Astrocyte (in vitro differentiated cells and primary cell): ENCODE data around the gene PP2D1. TPM values are rescaled to one million over a fixed set of nuclear protein-coding genes. Genes with fewer than 3 reads are reported as not detected.

Experiments
- DNase-seq: peaks from one replicate; pipeline ENCODE4 v3.0.0-alpha.2; 2010; ENCODE audit warnings: low read depth
- FAIRE-seq: peaks from 2 replicates; lab custom pipeline; 2011; peaks lifted over from hg19 to GRCh38; lab: Jason Lieb, UNC
- H2AFZ ChIP-seq: 2 replicates; pipeline ENCODE4 v1.6.0; 2012; ENCODE audit warnings: low read depth, low read length, inconsistent platforms
- H3K27ac ChIP-seq: 2 replicates; pipeline ENCODE4 v1.5.1; 2011; ENCODE audit warnings: low read depth, low read length, inconsistent platforms
- H3K27me3 ChIP-seq: 2 replicates; pipeline ENCODE4 v1.6.0; 2011; ENCODE audit warnings: low read length, inconsistent platforms; ENCODE audit not compliant: insufficient read depth
- H3K36me3 ChIP-seq: 2 replicates; pipeline ENCODE4 v1.5.1; 2011; ENCODE audit warnings: low read length, inconsistent platforms; ENCODE audit not compliant: insufficient read depth
- H3K4me1 ChIP-seq: 2 replicates; pipeline ENCODE4 v1.5.1; 2011; ENCODE audit warnings: low read length, inconsistent platforms; ENCODE audit not compliant: insufficient read depth
- H3K4me2 ChIP-seq: 2 replicates; pipeline ENCODE4 v1.6.0; 2012; ENCODE audit warnings: low read length, inconsistent platforms
- H3K4me3 ChIP-seq: 2 replicates; pipeline ENCODE4 v1.5.1; 2011; ENCODE audit warnings: low read depth, mild to moderate bottlenecking, low read length, inconsistent platforms; ENCODE audit not compliant: insufficient read depth
- H3K79me2 ChIP-seq: 2 replicates; pipeline ENCODE4 v1.6.0; 2012; ENCODE audit warnings: mild to moderate bottlenecking, low read length, inconsistent platforms; ENCODE audit not compliant: insufficient read depth
- H3K9ac ChIP-seq: 2 replicates; pipeline ENCODE4 v1.6.0; 2012; ENCODE audit warnings: mild to moderate bottlenecking, low read length, inconsistent platforms
- H3K9me3 ChIP-seq: 2 replicates; pipeline ENCODE4 v1.5.1; 2012; ENCODE audit warnings: low read depth, mild to moderate bottlenecking, low read length, inconsistent platforms; ENCODE audit not compliant: insufficient read depth
- H4K20me1 ChIP-seq: 2 replicates; pipeline ENCODE4 v1.6.0; 2012; ENCODE audit warnings: low read length, inconsistent platforms; ENCODE audit not compliant: insufficient read depth
- H3K27ac Mint-ChIP-seq: one replicate; pipeline ENCODE4 v1.8.0; 2021; ENCODE audit warnings: mild to moderate bottlenecking, mixed read lengths; ENCODE audit not compliant: unreplicated experiment
- H3K27me3 Mint-ChIP-seq: one replicate; pipeline ENCODE4 v1.8.0; 2021; ENCODE audit warnings: low read depth, mixed read lengths; ENCODE audit not compliant: unreplicated experiment
- H3K36me3 Mint-ChIP-seq: one replicate; pipeline ENCODE4 v1.8.0; 2021; ENCODE audit warnings: low read depth, mixed read lengths; ENCODE audit not compliant: unreplicated experiment
- H3K4me1 Mint-ChIP-seq: one replicate; pipeline ENCODE4 v1.8.0; 2021; ENCODE audit warnings: low read depth, mixed read lengths; ENCODE audit not compliant: unreplicated experiment
- H3K4me3 Mint-ChIP-seq: one replicate; pipeline ENCODE4 v1.8.0; 2021; ENCODE audit warnings: mild to moderate bottlenecking, moderate library complexity, mixed read lengths; ENCODE audit not compliant: unreplicated experiment
- H3K9me3 Mint-ChIP-seq: one replicate; pipeline ENCODE4 v1.8.0; 2021; ENCODE audit warnings: mild to moderate bottlenecking, mixed read lengths; ENCODE audit not compliant: unreplicated experiment
- CTCF ChIP-seq: IDR thresholded peaks from 2 replicates; pipeline ENCODE4 v1.5.1; 2011; ENCODE audit warnings: low read depth, mild to moderate bottlenecking, inconsistent platforms, low read length, moderate library complexity; ENCODE audit not compliant: insufficient read depth
- EZH2 ChIP-seq: IDR thresholded peaks from 2 replicates; pipeline ENCODE4 v1.6.1; 2012; ENCODE audit warnings: mild to moderate bottlenecking, low read length, inconsistent platforms; ENCODE audit not compliant: insufficient read depth
- total RNA-seq: library from RNA; stranded (reverse); gene quantifications from 2 replicates; pipeline ENCODE4 v1.2.1, GENCODE V29; 2021

Gene PP2D1
- total RNA-seq, 1 donor from 2014 or later = not detected

GRCh38 chr3:19950316-19950715 lies 61.7 kb downstream of the PP2D1 start:
- Mint-ChIP-seq H3K36me3 (peaks cover 9% of the 10 kb centered on the region), H3K4me1 (peaks cover 6% of the 10 kb centered on the region), H3K9me3 (no peaks in the 10 kb centered on the region), H3K27ac (no peak overlapping the region), H3K27me3 (no peaks in the 10 kb centered on the region), H3K4me3 (peak overlapping the region; percentile 99)
- Histone ChIP-seq H3K9me3 (no peaks in the 10 kb centered on the region), H2AFZ (no peak overlapping the region), H4K20me1 (peaks cover 73% of the 10 kb centered on the region), H3K4me3 (no peak overlapping the region), H3K36me3 (peaks cover 6% of the 10 kb centered on the region), H3K9ac (no peak overlapping the region), H3K79me2 (peaks cover 81% of the 10 kb centered on the region), H3K27me3 (no peaks in the 10 kb centered on the region), H3K4me2 (no peak overlapping the region), H3K4me1 (peaks cover 13% of the 10 kb centered on the region), H3K27ac (no peak overlapping the region)
- no peak for FAIRE-seq
- no peak for TF ChIP-seq EZH2
- TF ChIP-seq CTCF = no peak
- DNase-seq = no peak

- Histone ChIP-seq H3K4me3 (peak overlapping the region; percentile 96), H3K9ac (peak overlapping the region; percentile 99), H2AFZ (no peak overlapping the region), H3K79me2 (peaks cover 60% of the 10 kb centered on the region), H3K9me3 (no peaks in the 10 kb centered on the region), H3K27me3 (no peaks in the 10 kb centered on the region), H3K4me2 (peak overlapping the region; percentile 89), H3K4me1 (peaks cover 13% of the 10 kb centered on the region), H3K27ac (peak overlapping the region; percentile 96), H4K20me1 (peaks cover 51% of the 10 kb centered on the region), H3K36me3 (no peaks in the 10 kb centered on the region)
- peak overlapping the region; percentile 99 for H3K4me3 Mint-ChIP-seq
- DNase-seq (no peak), FAIRE-seq (no peak)
- H3K27me3 Mint-ChIP-seq = no peaks in the 10 kb centered on the region
- H3K36me3 Mint-ChIP-seq = peaks cover 3% of the 10 kb centered on the region
- no peaks in the 10 kb centered on the region for H3K9me3 Mint-ChIP-seq
- H3K4me1 Mint-ChIP-seq = peaks cover 6% of the 10 kb centered on the region
- peak overlapping the region; percentile 97 for H3K27ac Mint-ChIP-seq
- no peak for TF ChIP-seq EZH2
- TF ChIP-seq CTCF = no peak
These were observed 63.9 kb downstream of the PP2D1 start for GRCh38 chr3:19948226-19948591.

- H4K20me1 ChIP-seq = peaks cover 47% of the 10 kb centered on the region
- H3K4me1 ChIP-seq = peaks cover 13% of the 10 kb centered on the region
- H3K4me2 ChIP-seq = peak overlapping the region; percentile 89
- Mint-ChIP-seq H3K9me3 (no peaks in the 10 kb centered on the region), H3K27ac (peak overlapping the region; percentile 97), H3K4me3 (peak overlapping the region; percentile 99), H3K4me1 (peaks cover 6% of the 10 kb centered on the region), H3K27me3 (no peaks in the 10 kb centered on the region), H3K36me3 (peaks cover 3% of the 10 kb centered on the region)
- H3K27ac ChIP-seq = peak overlapping the region; percentile 96
- peak overlapping the region; percentile 65 for H2AFZ ChIP-seq
- peak overlapping the region; percentile 99 for H3K9ac ChIP-seq
- FAIRE-seq (no peak), DNase-seq (peak; percentile 25)
- no peaks in the 10 kb centered on the region for H3K9me3 ChIP-seq
- peaks cover 55% of the 10 kb centered on the region for H3K79me2 ChIP-seq
- H3K27me3 ChIP-seq = no peaks in the 10 kb centered on the region
- no peaks in the 10 kb centered on the region for H3K36me3 ChIP-seq
- H3K4me3 ChIP-seq = peak overlapping the region; percentile 96
- TF ChIP-seq EZH2 (no peak), CTCF (no peak)
These were observed 64.4 kb downstream of the PP2D1 start for GRCh38 chr3:19947549-19948225.
